Brain microvascular endothelial cell (primary cell): ENCODE results near the gene AFF3.
A peak's percentile ranks its signal among the peaks of the same experiment; 100 is the strongest.

Experiments
- DNase-seq: peaks from one replicate; pipeline ENCODE4 v3.0.0-alpha.2; 2020
- H3K27ac ChIP-seq: fragments of 250-450 bp; sonication (Bioruptor Pico); 2 replicates; pipeline ENCODE4 v1.5.1; 2020; ENCODE audit warnings: mild to moderate bottlenecking, moderate library complexity
- H3K27me3 ChIP-seq: fragments of 250-450 bp; sonication (Bioruptor Pico); replicated peaks from 2 replicates; pipeline ENCODE4 v1.5.1; 2020; ENCODE audit warnings: mild to moderate bottlenecking
- H3K36me3 ChIP-seq: fragments of 250-450 bp; sonication (Bioruptor Pico); replicated peaks from 2 replicates; pipeline ENCODE4 v1.5.1; 2020; ENCODE audit warnings: mild to moderate bottlenecking
- H3K4me3 ChIP-seq: 2 replicates; pipeline ENCODE4 v1.5.1; 2011; ENCODE audit warnings: low read depth, mild to moderate bottlenecking, control low read depth, low read length, moderate library complexity
- CTCF ChIP-seq: IDR thresholded peaks from 2 replicates; pipeline ENCODE4 v1.5.1; 2011; ENCODE audit warnings: low read depth, mild to moderate bottlenecking, moderate library complexity, low read length, control low read depth, inconsistent platforms; ENCODE audit errors: missing control alignments
- in situ Hi-C: cut with HindIII; loops from 2 replicates; pipeline ENCODE4 v1.10.0; 2017; ENCODE audit warnings: low sequenced_read_pairs, low pct_ligation_motif_present

AFF3 gene

DNA sequence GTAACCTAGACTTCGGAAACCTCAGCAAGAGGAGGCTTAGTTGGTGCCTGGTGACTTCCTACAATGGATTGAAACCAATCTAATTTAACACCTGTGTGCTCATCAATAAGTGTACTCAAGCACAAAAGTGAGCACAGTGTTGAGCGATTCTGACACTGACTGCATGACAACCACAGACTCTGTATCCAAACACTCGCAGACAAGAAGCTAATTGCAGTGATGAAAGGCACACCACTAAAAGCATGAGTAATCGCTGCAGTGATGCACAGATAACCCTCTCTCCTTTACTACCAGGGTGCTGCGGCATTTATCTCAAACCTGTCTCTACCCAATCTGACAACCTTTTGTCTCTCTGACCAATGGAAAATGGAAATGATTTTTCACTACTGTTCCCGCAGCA is 168.1 kb downstream of the AFF3 start:
- Histone ChIP-seq H3K36me3 (no peaks in the 10 kb centered on the region), H3K27ac (no peak overlapping the region), H3K4me3 (no peak overlapping the region), H3K27me3 (no peaks in the 10 kb centered on the region)
- no peak for TF ChIP-seq CTCF
- in situ Hi-C loops, result no loop called here
- peak; percentile 23 for DNase-seq

DNA sequence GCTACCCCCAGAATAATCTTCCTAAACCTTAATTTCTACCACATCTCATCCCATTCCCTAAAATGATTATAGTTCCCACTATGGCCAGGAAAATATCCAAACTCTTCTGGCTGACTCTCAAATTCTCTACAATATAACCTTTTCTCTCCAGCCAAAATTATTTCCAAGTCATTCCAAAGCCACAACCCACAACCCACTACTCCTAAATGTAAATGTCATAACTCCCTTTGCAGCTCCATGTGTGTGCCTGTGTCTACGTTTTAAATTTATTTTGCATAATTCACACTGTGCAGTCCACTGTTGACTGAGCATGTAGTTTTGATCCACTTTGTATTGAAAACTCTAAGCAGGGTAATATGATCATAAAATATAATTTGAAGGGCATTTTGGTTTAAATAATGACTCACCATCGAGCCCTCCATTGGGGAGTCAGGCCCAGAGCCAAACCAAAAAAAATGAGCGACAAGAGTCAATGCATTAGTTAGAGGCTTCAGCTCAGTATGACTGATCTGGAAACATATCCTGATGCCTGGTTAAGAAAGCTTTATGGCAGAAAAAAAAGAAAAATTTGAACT is 171.0 kb downstream of the AFF3 start:
- DNase-seq, result peak; percentile 3
- in situ Hi-C loops, result no loop called here
- no peaks in the 10 kb centered on the region for H3K36me3 ChIP-seq

DNA sequence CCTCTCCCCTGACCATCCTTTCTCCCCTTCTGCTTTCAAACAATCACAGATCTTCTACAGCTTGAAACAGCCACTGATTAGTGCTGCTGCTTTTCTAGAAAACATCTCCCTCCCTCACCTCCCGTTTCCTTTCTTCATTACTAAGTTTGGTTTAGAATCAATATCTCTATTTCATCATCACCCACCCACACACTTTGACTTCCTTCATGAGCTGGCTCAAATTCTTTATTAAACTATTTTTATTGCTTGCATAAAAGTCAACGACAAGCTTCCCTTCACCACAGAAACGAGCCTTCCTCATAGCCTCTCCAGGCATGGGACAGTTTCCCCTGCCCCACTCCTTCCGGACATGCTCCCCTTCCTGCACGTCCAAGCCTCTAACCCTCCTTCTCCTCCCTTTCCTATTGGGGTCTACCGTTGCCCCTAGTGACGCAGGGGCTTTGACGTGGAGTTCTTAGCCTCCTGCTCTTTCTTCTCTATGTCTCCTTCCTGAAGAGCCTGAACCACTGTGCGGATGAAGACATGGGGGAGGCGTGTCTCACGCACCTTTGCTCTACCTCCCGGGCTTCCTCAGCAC is 172.0 kb downstream of the AFF3 start:
- no peak overlapping the region for H3K27ac ChIP-seq
- no peak for TF ChIP-seq CTCF
- no peak overlapping the region for H3K4me3 ChIP-seq
- in situ Hi-C loops, result no loop called here
- DNase-seq, result peak; percentile 5
- no peaks in the 10 kb centered on the region for H3K27me3 ChIP-seq
- no peaks in the 10 kb centered on the region for H3K36me3 ChIP-seq

More for the DNA sequence above, 171.0 kb downstream of the AFF3 start:
- TF ChIP-seq CTCF, result no peak
- Histone ChIP-seq H3K4me3 (no peak overlapping the region), H3K27ac (no peak overlapping the region), H3K27me3 (no peaks in the 10 kb centered on the region)

- no peak for DNase-seq
- Histone ChIP-seq H3K27ac (no peak overlapping the region), H3K4me3 (no peak overlapping the region), H3K36me3 (no peaks in the 10 kb centered on the region), H3K27me3 (no peaks in the 10 kb centered on the region)
- in situ Hi-C loops, result no loop called here
- TF ChIP-seq CTCF, result no peak
Observed at GRCh38 chr2:99961196-99961913, 181.0 kb downstream of the AFF3 start.

DNA sequence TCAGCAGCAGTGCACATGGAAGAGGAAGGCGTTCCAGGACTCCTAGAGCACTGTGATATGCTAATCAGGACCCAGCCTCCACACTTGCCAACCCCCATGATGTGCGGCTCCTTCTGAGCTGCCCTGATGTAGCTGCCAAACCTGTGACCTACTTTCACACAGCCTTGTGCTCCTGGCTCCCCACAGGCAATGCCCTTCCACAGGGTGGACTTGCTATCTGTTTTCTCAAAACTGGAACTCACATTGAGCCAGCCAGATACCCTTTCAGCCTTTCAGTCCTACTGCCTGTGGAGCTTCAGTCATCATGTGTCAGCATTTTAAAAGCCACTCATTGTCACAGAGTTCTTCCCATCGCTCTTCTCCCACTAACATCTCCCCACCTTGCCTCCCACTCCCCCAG is 181.6 kb downstream of the AFF3 start:
- DNase-seq, result no peak
- Histone ChIP-seq H3K27ac (no peak overlapping the region), H3K27me3 (no peaks in the 10 kb centered on the region), H3K4me3 (no peak overlapping the region), H3K36me3 (no peaks in the 10 kb centered on the region)
- in situ Hi-C loops, result no loop called here
- TF ChIP-seq CTCF, result no peak

- Histone ChIP-seq H3K4me3 (no peak overlapping the region), H3K36me3 (no peaks in the 10 kb centered on the region), H3K27me3 (no peaks in the 10 kb centered on the region), H3K27ac (no peak overlapping the region)
- DNase-seq, result no peak
- no peak for TF ChIP-seq CTCF
- in situ Hi-C loops, result no loop called here
Observed at GRCh38 chr2:99960291-99960690, 182.1 kb downstream of the AFF3 start.
